GM12892 (cell line): ENCODE measurements around the gene TBXAS1.

Experiments
- DNase-seq: peaks from one replicate; pipeline ENCODE4 v3.0.0; 2011; ENCODE audit not compliant: insufficient read length
- FAIRE-seq: peaks from 2 replicates; lab custom pipeline; 2011; peaks lifted over from hg19 to GRCh38; lab: Jason Lieb, UNC
- POLR2A ChIP-seq: IDR thresholded peaks from 2 replicates; pipeline ENCODE4 v1.6.1; 2011; ENCODE audit warnings: low read depth, low read length, control low read depth
- POLR2AphosphoS5 ChIP-seq: IDR thresholded peaks from 2 replicates; pipeline ENCODE4 v1.6.1; 2011; ENCODE audit warnings: low read depth, low read length, control low read depth
- TAF1 ChIP-seq: IDR thresholded peaks from 2 replicates; pipeline ENCODE4 v1.6.1; 2011; ENCODE audit warnings: low read depth, mild to moderate bottlenecking, control low read depth, low read length, borderline replicate concordance

The TBXAS1 gene

GRCh38 chr7:140045697-140046096, 216.6 kb downstream of the TBXAS1 start:
- FAIRE-seq (no peak), DNase-seq (no peak)
- TF ChIP-seq POLR2AphosphoS5 = no peak
- no peak for TF ChIP-seq POLR2A
- no peak for TF ChIP-seq TAF1

GRCh38 chr7:140047197-140047596, 218.1 kb downstream of the TBXAS1 start:
- DNase-seq (no peak), FAIRE-seq (no peak)
- TF ChIP-seq POLR2A (no peak), POLR2AphosphoS5 (no peak), TAF1 (no peak)

- FAIRE-seq = no peak
- TF ChIP-seq TAF1 (no peak), POLR2A (no peak), POLR2AphosphoS5 (no peak)
These were observed 219.1 kb downstream of the TBXAS1 start for GRCh38 chr7:140048138-140048537.

GRCh38 chr7:140048989-140049338, 219.9 kb downstream of the TBXAS1 start:
- no peak for TF ChIP-seq TAF1
- TF ChIP-seq POLR2AphosphoS5 = no peak
- no peak for TF ChIP-seq POLR2A
- FAIRE-seq = no peak
- no peak for DNase-seq

More at GRCh38 chr7:140048138-140048537, 219.1 kb downstream of the TBXAS1 start:
- DNase-seq = no peak

GRCh38 chr7:140049339-140050024, 220.4 kb downstream of the TBXAS1 start:
- no peak for DNase-seq
- FAIRE-seq = no peak
- no peak for TF ChIP-seq POLR2A
- no peak for TF ChIP-seq TAF1
- TF ChIP-seq POLR2AphosphoS5 = no peak

GRCh38 chr7:140050100-140050499, 221.0 kb downstream of the TBXAS1 start:
- FAIRE-seq (no peak), DNase-seq (no peak)
- TF ChIP-seq POLR2A = no peak
- no peak for TF ChIP-seq TAF1
- TF ChIP-seq POLR2AphosphoS5 = no peak

- TF ChIP-seq TAF1 (no peak), POLR2A (no peak), POLR2AphosphoS5 (no peak)
- FAIRE-seq (no peak), DNase-seq (no peak)
These were observed 222.8 kb downstream of the TBXAS1 start for GRCh38 chr7:140051820-140052219.

GRCh38 chr7:140053812-140054539, 224.9 kb downstream of the TBXAS1 start:
- no peak for TF ChIP-seq POLR2A
- FAIRE-seq (peak; percentile 70), DNase-seq (no peak)

GRCh38 chr7:140054751-140055150, 225.7 kb downstream of the TBXAS1 start:
- no peak for TF ChIP-seq POLR2A
- TF ChIP-seq TAF1 = no peak
- TF ChIP-seq POLR2AphosphoS5 = no peak
- FAIRE-seq = no peak

GRCh38 chr7:140055833-140056232, 226.8 kb downstream of the TBXAS1 start:
- no peak for TF ChIP-seq POLR2A
- TF ChIP-seq TAF1 = no peak
- TF ChIP-seq POLR2AphosphoS5 = no peak
- DNase-seq (no peak), FAIRE-seq (no peak)

More at GRCh38 chr7:140054751-140055150, 225.7 kb downstream of the TBXAS1 start:
- DNase-seq = no peak

- no peak for FAIRE-seq
- no peak for TF ChIP-seq POLR2AphosphoS5
- no peak for TF ChIP-seq POLR2A
- TF ChIP-seq TAF1 = no peak
- DNase-seq = no peak
These were observed 227.5 kb downstream of the TBXAS1 start for GRCh38 chr7:140056431-140057142.

- no peak for FAIRE-seq
- DNase-seq = no peak
- TF ChIP-seq POLR2A (no peak), POLR2AphosphoS5 (no peak)
These were observed 228.1 kb downstream of the TBXAS1 start for GRCh38 chr7:140057143-140057535.
